HepG2 (cell line): ENCODE measurements around the gene CLK4. TPM values are rescaled to one million over a fixed set of nuclear protein-coding genes. Genes with fewer than 3 reads are reported as not detected.

ENCODE experiments used
- CHD4 ChIP-seq: fragments of 200-600 bp; sonication (generic); IDR thresholded peaks from 2 replicates; pipeline ENCODE4 v1.7.0; 2017; ENCODE audit warnings: mild to moderate bottlenecking, low read length, borderline replicate concordance
- EHMT2 ChIP-seq: fragments of 200-600 bp; sonication (generic); IDR thresholded peaks from 2 replicates; pipeline ENCODE4 v1.7.0; 2017; ENCODE audit warnings: antibody characterized with exemption, low read depth, low read length, borderline replicate concordance
- FOSL1 ChIP-seq: sonication (generic); formaldehyde crosslinking; IDR thresholded peaks from 2 replicates; pipeline ENCODE4 v1.9.0; 2021; ENCODE audit warnings: missing genetic modification reagents, borderline replicate concordance
- FOXO1 ChIP-seq: sonication (generic); formaldehyde crosslinking; IDR thresholded peaks from 2 replicates; pipeline ENCODE4 v1.4.0; 2020; ENCODE audit warnings: missing genetic modification reagents
- GMEB1 ChIP-seq: sonication (generic); formaldehyde crosslinking; IDR thresholded peaks from 2 replicates; pipeline ENCODE4 v1.5.1; 2020; ENCODE audit warnings: missing genetic modification reagents, mild to moderate bottlenecking, borderline replicate concordance
- HNRNPL ChIP-seq: fragments of 200-400 bp; formaldehyde crosslinking; IDR thresholded peaks from 2 replicates; pipeline ENCODE4 v1.6.1; 2017; ENCODE audit warnings: mild to moderate bottlenecking, low read depth, low read length
- LRRFIP1 ChIP-seq: sonication (generic); formaldehyde crosslinking; conservative IDR thresholded peaks from 2 replicates; pipeline ENCODE4 v1.4.0; 2020; ENCODE audit warnings: missing genetic modification reagents
- RXRA ChIP-seq: sonication (generic); formaldehyde crosslinking; IDR thresholded peaks from 2 replicates; pipeline ENCODE4 v1.5.1; 2020; ENCODE audit warnings: missing genetic modification reagents
- SNAPC4 ChIP-seq: sonication (generic); formaldehyde crosslinking; IDR thresholded peaks from 2 replicates; pipeline ENCODE4 v1.4.0; 2020; ENCODE audit warnings: mild to moderate bottlenecking, missing genetic modification reagents
- ZBTB39 ChIP-seq: sonication (generic); formaldehyde crosslinking; IDR thresholded peaks from 2 replicates; pipeline ENCODE4 v1.5.0; 2020; ENCODE audit warnings: missing genetic modification reagents
- ZNF577 ChIP-seq: sonication (generic); formaldehyde crosslinking; IDR thresholded peaks from 2 replicates; pipeline ENCODE4 v1.4.0; 2020; ENCODE audit warnings: mild to moderate bottlenecking, low read depth, missing genetic modification reagents, borderline replicate concordance
- polyA plus RNA-seq, 8 experiments: library from polyadenylated mRNA; depleted of rRNA in 3 of 8; stranded (reverse) in 7 of 8; unstranded in 1 of 8; fragments of >200 nt; fragmentation: Illumina TruSeq in 4 of 8; extraction: Trizol in 4 of 8; gene quantifications; 2 replicates each; pipeline versions ENCODE4 v1.2.1 to v1.2.3, GENCODE V29; 2011 to 2016; ENCODE audit warnings: low read depth in 4 of 8, missing spikeins in 1 of 8, mixed read lengths in 1 of 8; ENCODE audit not compliant: insufficient read depth in 1 of 8
- total RNA-seq, 5 experiments: library from RNA; depleted of rRNA; stranded (reverse); fragments of >200 nt; fragmentation: Illumina TruSeq; extraction: Trizol; gene quantifications; 2 replicates each; pipeline ENCODE4 v1.2.3, GENCODE V29; 2016; ENCODE audit warnings: low read depth in 1 of 5
- TF ChIP-seq, protein P1 (sequence below): sonication (generic); formaldehyde crosslinking; IDR thresholded peaks from 2 replicates; pipeline ENCODE4 v1.5.0; 2020; ENCODE audit warnings: mild to moderate bottlenecking, missing genetic modification reagents, moderate library complexity

Gene CLK4
- total and polyA plus RNA-seq, 2 of the 13 experiments (the other 11 are each of a cell fraction or from before 2014, with no cell fraction given) = 17.7 to 18.4 TPM

- no peak for TF ChIP-seq SNAPC4 (CRISPR knock-in tag)
- TF ChIP-seq ZNF577 (CRISPR knock-in tag) = no peak
- TF ChIP-seq, protein P1, sequence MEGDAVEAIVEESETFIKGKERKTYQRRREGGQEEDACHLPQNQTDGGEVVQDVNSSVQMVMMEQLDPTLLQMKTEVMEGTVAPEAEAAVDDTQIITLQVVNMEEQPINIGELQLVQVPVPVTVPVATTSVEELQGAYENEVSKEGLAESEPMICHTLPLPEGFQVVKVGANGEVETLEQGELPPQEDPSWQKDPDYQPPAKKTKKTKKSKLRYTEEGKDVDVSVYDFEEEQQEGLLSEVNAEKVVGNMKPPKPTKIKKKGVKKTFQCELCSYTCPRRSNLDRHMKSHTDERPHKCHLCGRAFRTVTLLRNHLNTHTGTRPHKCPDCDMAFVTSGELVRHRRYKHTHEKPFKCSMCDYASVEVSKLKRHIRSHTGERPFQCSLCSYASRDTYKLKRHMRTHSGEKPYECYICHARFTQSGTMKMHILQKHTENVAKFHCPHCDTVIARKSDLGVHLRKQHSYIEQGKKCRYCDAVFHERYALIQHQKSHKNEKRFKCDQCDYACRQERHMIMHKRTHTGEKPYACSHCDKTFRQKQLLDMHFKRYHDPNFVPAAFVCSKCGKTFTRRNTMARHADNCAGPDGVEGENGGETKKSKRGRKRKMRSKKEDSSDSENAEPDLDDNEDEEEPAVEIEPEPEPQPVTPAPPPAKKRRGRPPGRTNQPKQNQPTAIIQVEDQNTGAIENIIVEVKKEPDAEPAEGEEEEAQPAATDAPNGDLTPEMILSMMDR (CRISPR knock-in tag) = peak; percentile 31
- no peak for TF ChIP-seq EHMT2
- TF ChIP-seq FOSL1 = no peak
- TF ChIP-seq HNRNPL = no peak
- TF ChIP-seq CHD4 = no peak
- TF ChIP-seq FOXO1 (CRISPR knock-in tag) = no peak
- TF ChIP-seq GMEB1 (CRISPR knock-in tag) = no peak
- no peak for TF ChIP-seq LRRFIP1 (CRISPR knock-in tag)
- no peak for TF ChIP-seq RXRA
- no peak for TF ChIP-seq ZBTB39
- TF ChIP-seq, all 625 proteins: peak for 3
These were observed 36.5 kb downstream of the CLK4 start, which contains the start of gene COL23A1 (continued) for GRCh38 chr5:178590141-178590923.
